Stomach (tissue), 9 donors: ENCODE measurements around the gene BCL6. TPM values are rescaled to one million over a fixed set of nuclear protein-coding genes. Genes with fewer than 3 reads are reported as not detected.

Source experiments
- DNase-seq, 2 donors: peaks; one replicate each; pipeline versions ENCODE4 v3.0.0 to v3.0.0-alpha.2; 2013 to 2019
- H3K27ac ChIP-seq, 5 donors: fragments of 200-600 bp in 4 of 5; sonication (generic) in 4 of 5; one replicate each; pipeline ENCODE4 v1.5.1; 2013 to 2019; ENCODE audit warnings: mild to moderate bottlenecking in 1 of 5, moderate library complexity in 1 of 5
- H3K27me3 ChIP-seq, 3 donors: fragments of 200-600 bp; sonication (generic); one replicate each; pipeline ENCODE4 v1.5.1; 2017 to 2019; ENCODE audit warnings: mixed run types in 1 of 3
- H3K36me3 ChIP-seq, 4 donors: fragments of 200-600 bp; sonication (generic); 1 replicate in 3 of 4; 2 replicates in 1 of 4; pipeline ENCODE4 v1.5.1; 2016 to 2019
- H3K4me1 ChIP-seq, 4 donors: fragments of 200-600 bp; sonication (generic); one replicate each; pipeline ENCODE4 v1.5.1; 2016 to 2019
- H3K4me3 ChIP-seq, 4 donors: fragments of 200-600 bp; sonication (generic) in 3 of 4; one replicate each; pipeline ENCODE4 v1.5.1; 2016 to 2019; ENCODE audit warnings: mild to moderate bottlenecking in 1 of 4
- H3K9me3 ChIP-seq, 4 donors: fragments of 200-600 bp; sonication (generic); one replicate each; pipeline ENCODE4 v1.5.1; 2016 to 2019
- EP300 ChIP-seq: sonication (generic); formaldehyde crosslinking; IDR thresholded peaks from one replicate; pipeline ENCODE4 v1.6.1; 2017; ENCODE audit warnings: antibody characterized with exemption
- POLR2A ChIP-seq, 4 donors: fragments of 450-650 bp; IDR thresholded peaks; one replicate each; pipeline ENCODE4 v1.6.1; 2016; ENCODE audit warnings: antibody characterized with exemption in 4 of 4, control low read depth in 2 of 4, mild to moderate bottlenecking in 1 of 4, moderate library complexity in 1 of 4
- POLR2AphosphoS5 ChIP-seq, 3 donors: sonication (generic); formaldehyde crosslinking; IDR thresholded peaks; one replicate each; pipeline ENCODE4 v1.6.1; 2016; ENCODE audit warnings: antibody characterized with exemption in 3 of 3
- WGBS, 5 donors: extraction: QIAGEN DNeasy Blood & Tissue Kit in 3 of 5; methylation state at CpG; one replicate each; pipeline versions ENCODE4 v1.1.5 to v1.1.7; 2013 to 2018; 5-methylcytosine and 5-hydroxymethylcytosine counted together
- intact Hi-C: fragments of 100-400 bp; cut with DNase I; formaldehyde crosslinking; loops from one replicate; pipeline ENCODE4 v1.15.1; 2023; ENCODE audit warnings: low total_unique reads
- polyA plus RNA-seq, 3 donors: library from polyadenylated mRNA; stranded (reverse); fragments of 200-250 nt; gene quantifications; one replicate each; pipeline ENCODE4 v1.2.3, GENCODE V29; 2013
- total RNA-seq, 5 donors: library from RNA; depleted of rRNA; stranded (reverse); fragments of >200 nt; gene quantifications; one replicate each; pipeline versions ENCODE4 v1.1.0 to v1.2.3, GENCODE V29; 2014 to 2016
- TF ChIP-seq, protein P1 (sequence below), 7 experiments: fragments of 450-650 bp in 4 of 7; fragments of 200-600 bp in 3 of 7; sonication (generic) in 3 of 7; IDR thresholded peaks; one replicate each; pipeline ENCODE4 v1.5.1; 2016 to 2019; ENCODE audit warnings: antibody characterized with exemption in 7 of 7, control low read depth in 2 of 7, mild to moderate bottlenecking in 1 of 7
- donor health status: healthy with polysubstance abuse.
- donor health status: Bipolar disorder and iron deficiency.
- donor health status: healthy.

BCL6 gene
- total and polyA plus RNA-seq, 8 donors, result 11.1 to 112 (median 37.7) TPM

DNA sequence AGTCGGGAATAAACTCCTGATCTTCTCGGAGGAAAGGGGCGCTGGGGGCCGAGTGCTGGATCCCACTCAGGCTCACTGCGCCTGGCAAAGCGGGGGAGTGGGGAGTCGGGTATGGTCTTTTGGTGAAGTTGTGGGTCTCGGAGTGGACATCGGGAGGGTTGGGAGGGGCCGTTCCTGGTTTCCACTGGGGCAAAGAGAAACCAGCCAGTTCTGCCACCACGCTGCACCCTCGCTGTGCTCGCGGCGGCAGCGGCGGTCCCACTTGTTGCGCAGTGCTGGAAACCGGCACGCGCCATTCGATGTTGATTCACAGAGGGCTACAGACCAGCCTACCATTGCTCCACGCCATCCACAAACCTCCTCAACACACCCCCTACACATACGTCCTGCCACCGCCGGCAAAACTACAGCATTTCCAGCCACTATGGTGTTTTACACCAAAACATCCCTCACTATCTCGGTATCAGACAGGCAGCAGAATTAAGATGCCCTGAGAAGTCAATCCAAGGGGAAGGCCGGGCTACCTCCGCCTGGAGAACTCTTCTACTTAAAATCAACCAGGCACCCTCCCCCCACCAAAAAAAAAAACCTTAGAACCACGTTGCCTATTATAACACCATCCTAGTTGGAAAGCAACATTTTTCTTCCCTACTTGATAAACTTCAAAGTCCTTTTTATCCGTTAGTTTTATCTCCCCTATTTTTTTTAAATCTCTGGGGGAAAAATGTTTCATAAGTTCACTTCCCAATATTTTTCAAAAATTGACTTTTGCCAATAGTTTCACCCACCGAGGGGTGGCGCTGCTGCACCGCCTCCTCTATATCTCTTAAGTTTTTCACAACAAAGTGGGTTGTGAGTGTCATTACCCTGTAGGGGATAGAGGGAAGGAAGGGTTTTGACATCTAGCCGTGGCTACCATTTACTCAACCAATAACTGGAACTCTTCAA is 3.6 kb downstream of the BCL6 start:
- Histone ChIP-seq H3K27ac (peak overlapping the region; percentile 76 to 100 (median 98)), H3K36me3 (no peaks in the 10 kb centered on the region), H3K4me3 (peak overlapping the region; percentile 57 to 83 (median 70)), H3K9me3 (no peaks in the 10 kb centered on the region), H3K4me1 (peaks cover 21 to 48% (median 41%) of the 10 kb centered on the region in 4 donors), H3K27me3 (no peaks in the 10 kb centered on the region)
- TF ChIP-seq EP300 (no peak), POLR2A (IDR thresholded peaks at IDR 0.05) (no peak), POLR2AphosphoS5 (IDR thresholded peaks at IDR 0.05) (peak; percentile 46 to 78 (median 65))
- TF ChIP-seq, protein P1, sequence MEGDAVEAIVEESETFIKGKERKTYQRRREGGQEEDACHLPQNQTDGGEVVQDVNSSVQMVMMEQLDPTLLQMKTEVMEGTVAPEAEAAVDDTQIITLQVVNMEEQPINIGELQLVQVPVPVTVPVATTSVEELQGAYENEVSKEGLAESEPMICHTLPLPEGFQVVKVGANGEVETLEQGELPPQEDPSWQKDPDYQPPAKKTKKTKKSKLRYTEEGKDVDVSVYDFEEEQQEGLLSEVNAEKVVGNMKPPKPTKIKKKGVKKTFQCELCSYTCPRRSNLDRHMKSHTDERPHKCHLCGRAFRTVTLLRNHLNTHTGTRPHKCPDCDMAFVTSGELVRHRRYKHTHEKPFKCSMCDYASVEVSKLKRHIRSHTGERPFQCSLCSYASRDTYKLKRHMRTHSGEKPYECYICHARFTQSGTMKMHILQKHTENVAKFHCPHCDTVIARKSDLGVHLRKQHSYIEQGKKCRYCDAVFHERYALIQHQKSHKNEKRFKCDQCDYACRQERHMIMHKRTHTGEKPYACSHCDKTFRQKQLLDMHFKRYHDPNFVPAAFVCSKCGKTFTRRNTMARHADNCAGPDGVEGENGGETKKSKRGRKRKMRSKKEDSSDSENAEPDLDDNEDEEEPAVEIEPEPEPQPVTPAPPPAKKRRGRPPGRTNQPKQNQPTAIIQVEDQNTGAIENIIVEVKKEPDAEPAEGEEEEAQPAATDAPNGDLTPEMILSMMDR (IDR thresholded peaks at IDR 0.05), result peak in 5 of 7 experiments; percentile 72 to 87 (median 82)
- intact Hi-C loops, result no loop called here
- peak; percentile 72 to 90 for DNase-seq
- 1 to 3% (median 2%) methylated on average over 23 to 35 of the region's 35 CpGs for WGBS, 5 donors

- peak overlapping the region; percentile 76 to 100 (median 98) for H3K27ac ChIP-seq
- WGBS, 5 donors, result 1 to 2% (median 1%) methylated on average over 22 to 39 of the region's 39 CpGs
- intact Hi-C loops, result no loop called here
- no peaks in the 10 kb centered on the region for H3K36me3 ChIP-seq
- H3K27me3 ChIP-seq, result no peaks in the 10 kb centered on the region
- no peaks in the 10 kb centered on the region for H3K9me3 ChIP-seq
- DNase-seq, result peak; percentile 69 to 91
- peaks cover 27 to 50% (median 48%) of the 10 kb centered on the region in 4 donors for H3K4me1 ChIP-seq
- TF ChIP-seq POLR2AphosphoS5 (IDR thresholded peaks at IDR 0.05) (peak in 2 of 3 donors; percentile 13 to 71), EP300 (no peak), POLR2A (IDR thresholded peaks at IDR 0.05) (peak in 1 of 4 donors; percentile 3)
- TF ChIP-seq, protein P1 (IDR thresholded peaks at IDR 0.05), result peak in 5 of 7 experiments; percentile 81 to 93 (median 92)
- peak overlapping the region; percentile 57 to 83 (median 70) for H3K4me3 ChIP-seq
Observed at GRCh38 chr3:187740421-187741399, 4.6 kb downstream of the BCL6 start.

GRCh38 chr3:187739561-187740332 is 5.5 kb downstream of the BCL6 start:
- Histone ChIP-seq H3K27me3 (no peaks in the 10 kb centered on the region), H3K27ac (peak overlapping the region; percentile 76 to 100 (median 98)), H3K4me3 (peak overlapping the region; percentile 57 to 83 (median 70)), H3K9me3 (no peaks in the 10 kb centered on the region), H3K36me3 (no peaks in the 10 kb centered on the region), H3K4me1 (peaks cover 27 to 60% (median 54%) of the 10 kb centered on the region in 4 donors)
- intact Hi-C loops, result loop anchor here (5.0 to 10.0 kb wide), 2 partner anchors 1205 to 1223 kb away; no protein-coding TSS in a partner anchor
- WGBS, 5 donors, result 1 to 2% (median 1%) methylated on average over 43 to 53 of the region's 53 CpGs
- TF ChIP-seq EP300, result peak; percentile 14
- peak in 2 of 3 donors; percentile 44 to 71 for TF ChIP-seq POLR2AphosphoS5 (IDR thresholded peaks at IDR 0.05)
- TF ChIP-seq POLR2A (IDR thresholded peaks at IDR 0.05), result peak in 1 of 4 donors; percentile 53
- TF ChIP-seq, protein P1 (IDR thresholded peaks at IDR 0.05), result peak in 6 of 7 experiments; percentile 91 to 99 (median 96)
- peak; percentile 78 to 95 for DNase-seq
